Smooth muscle cell (in vitro differentiated cells): ENCODE results near the gene TMEM178B. TPM values are rescaled to one million over a fixed set of nuclear protein-coding genes. Genes with fewer than 3 reads are reported as not detected.

Experiments
- DNase-seq: peaks from one replicate; lab custom pipeline; 2025; ENCODE audit not compliant: unreplicated experiment; lab: John Stamatoyannopoulos, UW
- H2AFZ ChIP-seq: fragments of 200-600 bp; sonication (generic); 2 replicates; pipeline ENCODE4 v1.6.0; 2016; ENCODE audit warnings: antibody characterized with exemption, low read depth, mild to moderate bottlenecking
- H3F3A ChIP-seq: fragments of 200-600 bp; sonication (generic); 2 replicates; pipeline ENCODE4 v1.6.0; 2017; ENCODE audit warnings: antibody characterized with exemption, low read depth
- H3K27ac ChIP-seq: fragments of 200-600 bp; sonication (generic); 2 replicates; pipeline ENCODE4 v1.5.1; 2016; ENCODE audit warnings: low read depth, mild to moderate bottlenecking
- H3K27me3 ChIP-seq: fragments of 200-600 bp; sonication (generic); 2 replicates; pipeline ENCODE4 v1.6.1; 2016; ENCODE audit warnings: low read depth, mild to moderate bottlenecking
- H3K36me3 ChIP-seq: fragments of 200-600 bp; sonication (generic); 2 replicates; pipeline ENCODE4 v1.5.1; 2016; ENCODE audit warnings: low read depth
- H3K4me1 ChIP-seq: fragments of 200-600 bp; sonication (generic); 2 replicates; pipeline ENCODE4 v1.5.1; 2016; ENCODE audit warnings: low read depth
- H3K4me2 ChIP-seq: fragments of 200-600 bp; sonication (generic); 2 replicates; pipeline ENCODE4 v1.6.0; 2016; ENCODE audit warnings: mild to moderate bottlenecking
- H3K4me3 ChIP-seq: fragments of 200-600 bp; sonication (generic); 2 replicates; pipeline ENCODE4 v1.5.1; 2016; ENCODE audit warnings: mild to moderate bottlenecking
- H3K79me2 ChIP-seq: fragments of 200-600 bp; sonication (generic); 2 replicates; pipeline ENCODE4 v1.6.0; 2016; ENCODE audit warnings: low read depth, mild to moderate bottlenecking
- H3K9ac ChIP-seq: fragments of 200-600 bp; sonication (generic); 2 replicates; pipeline ENCODE4 v1.6.0; 2016; ENCODE audit warnings: low read depth
- H3K9me3 ChIP-seq: fragments of 200-600 bp; sonication (generic); replicated peaks from 2 replicates; pipeline ENCODE4 v1.5.1; 2016; ENCODE audit warnings: low read depth
- H4K20me1 ChIP-seq: fragments of 200-600 bp; sonication (generic); 2 replicates; pipeline ENCODE4 v1.6.0; 2016; ENCODE audit warnings: low read depth
- WGBS: methylation state at CpG from one replicate; pipeline ENCODE4 v1.1.7; 2016; ENCODE audit warnings: low lambda C conversion rate; 5-methylcytosine and 5-hydroxymethylcytosine counted together
- polyA plus RNA-seq: library from polyadenylated mRNA; unstranded; fragments of >200 nt; fragmentation: Nextera tagmentation; extraction: Ambion mirVana; gene quantifications from 2 replicates; pipeline ENCODE4 v1.2.1, GENCODE V29; 2016
- total RNA-seq: library from RNA; depleted of rRNA; stranded (reverse); fragments of >200 nt; gene quantifications from 2 replicates; pipeline ENCODE4 v1.2.3, GENCODE V29; 2014
- TF ChIP-seq, protein P1 (sequence below): fragments of 200-600 bp; sonication (generic); IDR thresholded peaks from 2 replicates; pipeline ENCODE4 v1.5.1; 2017; ENCODE audit warnings: borderline replicate concordance, mild to moderate bottlenecking, antibody characterized with exemption; ENCODE audit not compliant: insufficient read depth, poor library complexity, severe bottlenecking

Gene TMEM178B
- total and polyA plus RNA-seq, 2 experiments from 2014 or later = 0.72 TPM; not detected in 1

DNA sequence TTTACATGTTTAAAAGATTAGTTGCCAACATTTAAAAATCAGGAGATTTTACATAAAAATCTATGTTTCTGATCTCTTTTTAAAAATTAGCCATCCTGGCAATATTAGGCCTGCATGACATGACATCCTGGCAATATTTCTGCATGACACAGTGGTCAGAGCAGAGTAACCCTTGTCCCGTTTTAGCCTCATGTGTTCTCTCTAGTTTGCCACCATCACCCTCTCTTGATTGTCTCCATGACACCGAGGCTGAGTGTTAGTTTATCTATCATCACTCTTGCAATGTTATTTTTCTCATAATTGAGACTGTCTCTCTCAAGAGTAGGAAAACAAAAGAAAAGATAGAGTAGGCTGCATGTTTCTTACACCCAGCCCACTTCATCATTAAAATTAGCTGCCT is 287.6 kb downstream of the TMEM178B start:
- Histone ChIP-seq H2AFZ (no peak overlapping the region), H3K4me2 (no peak overlapping the region), H3K27me3 (no peaks in the 10 kb centered on the region), H3K36me3 (no peaks in the 10 kb centered on the region), H4K20me1 (no peaks in the 10 kb centered on the region), H3K4me3 (no peak overlapping the region), H3K79me2 (no peaks in the 10 kb centered on the region), H3F3A (peaks cover 21% of the 10 kb centered on the region), H3K4me1 (peaks cover 16% of the 10 kb centered on the region), H3K27ac (peak overlapping the region; percentile 81), H3K9ac (no peak overlapping the region), H3K9me3 (no peaks in the 10 kb centered on the region)
- 75% methylated on average over 2 of the region's 2 CpGs for WGBS
- TF ChIP-seq, protein P1, sequence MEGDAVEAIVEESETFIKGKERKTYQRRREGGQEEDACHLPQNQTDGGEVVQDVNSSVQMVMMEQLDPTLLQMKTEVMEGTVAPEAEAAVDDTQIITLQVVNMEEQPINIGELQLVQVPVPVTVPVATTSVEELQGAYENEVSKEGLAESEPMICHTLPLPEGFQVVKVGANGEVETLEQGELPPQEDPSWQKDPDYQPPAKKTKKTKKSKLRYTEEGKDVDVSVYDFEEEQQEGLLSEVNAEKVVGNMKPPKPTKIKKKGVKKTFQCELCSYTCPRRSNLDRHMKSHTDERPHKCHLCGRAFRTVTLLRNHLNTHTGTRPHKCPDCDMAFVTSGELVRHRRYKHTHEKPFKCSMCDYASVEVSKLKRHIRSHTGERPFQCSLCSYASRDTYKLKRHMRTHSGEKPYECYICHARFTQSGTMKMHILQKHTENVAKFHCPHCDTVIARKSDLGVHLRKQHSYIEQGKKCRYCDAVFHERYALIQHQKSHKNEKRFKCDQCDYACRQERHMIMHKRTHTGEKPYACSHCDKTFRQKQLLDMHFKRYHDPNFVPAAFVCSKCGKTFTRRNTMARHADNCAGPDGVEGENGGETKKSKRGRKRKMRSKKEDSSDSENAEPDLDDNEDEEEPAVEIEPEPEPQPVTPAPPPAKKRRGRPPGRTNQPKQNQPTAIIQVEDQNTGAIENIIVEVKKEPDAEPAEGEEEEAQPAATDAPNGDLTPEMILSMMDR = no peak
- DNase-seq = no peak

DNA sequence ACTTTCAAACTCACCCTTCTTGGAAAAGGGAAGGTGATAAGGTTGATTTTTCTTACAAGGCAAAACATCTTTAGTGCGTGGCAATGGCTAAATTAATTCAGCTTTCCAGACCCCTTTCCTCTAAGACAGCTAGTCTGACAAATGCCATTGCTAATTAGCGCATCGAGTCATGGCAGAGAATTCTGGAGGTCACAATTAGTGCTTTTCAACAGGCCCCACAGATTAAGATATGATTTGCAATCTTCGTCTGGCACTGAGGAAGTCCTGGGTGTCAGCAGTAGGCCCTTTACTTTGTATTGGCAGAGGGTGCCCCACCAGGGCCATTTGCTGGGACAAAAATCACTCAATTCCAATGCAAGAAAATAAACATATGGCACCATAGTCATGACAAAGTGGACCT is 288.1 kb downstream of the TMEM178B start:
- H2AFZ ChIP-seq = no peak overlapping the region
- no peaks in the 10 kb centered on the region for H3K79me2 ChIP-seq
- 41% methylated on average over 4 of the region's 4 CpGs for WGBS
- no peaks in the 10 kb centered on the region for H3K9me3 ChIP-seq
- no peaks in the 10 kb centered on the region for H4K20me1 ChIP-seq
- H3K36me3 ChIP-seq = no peaks in the 10 kb centered on the region
- H3K4me3 ChIP-seq = no peak overlapping the region
- no peak for DNase-seq
- H3K9ac ChIP-seq = no peak overlapping the region
- H3K4me1 ChIP-seq = peaks cover 17% of the 10 kb centered on the region
- H3K27me3 ChIP-seq = no peaks in the 10 kb centered on the region
- TF ChIP-seq, protein P1 = no peak
- peak overlapping the region; percentile 67 for H3K4me2 ChIP-seq
- H3K27ac ChIP-seq = peak overlapping the region; percentile 81
- H3F3A ChIP-seq = peaks cover 21% of the 10 kb centered on the region

DNA sequence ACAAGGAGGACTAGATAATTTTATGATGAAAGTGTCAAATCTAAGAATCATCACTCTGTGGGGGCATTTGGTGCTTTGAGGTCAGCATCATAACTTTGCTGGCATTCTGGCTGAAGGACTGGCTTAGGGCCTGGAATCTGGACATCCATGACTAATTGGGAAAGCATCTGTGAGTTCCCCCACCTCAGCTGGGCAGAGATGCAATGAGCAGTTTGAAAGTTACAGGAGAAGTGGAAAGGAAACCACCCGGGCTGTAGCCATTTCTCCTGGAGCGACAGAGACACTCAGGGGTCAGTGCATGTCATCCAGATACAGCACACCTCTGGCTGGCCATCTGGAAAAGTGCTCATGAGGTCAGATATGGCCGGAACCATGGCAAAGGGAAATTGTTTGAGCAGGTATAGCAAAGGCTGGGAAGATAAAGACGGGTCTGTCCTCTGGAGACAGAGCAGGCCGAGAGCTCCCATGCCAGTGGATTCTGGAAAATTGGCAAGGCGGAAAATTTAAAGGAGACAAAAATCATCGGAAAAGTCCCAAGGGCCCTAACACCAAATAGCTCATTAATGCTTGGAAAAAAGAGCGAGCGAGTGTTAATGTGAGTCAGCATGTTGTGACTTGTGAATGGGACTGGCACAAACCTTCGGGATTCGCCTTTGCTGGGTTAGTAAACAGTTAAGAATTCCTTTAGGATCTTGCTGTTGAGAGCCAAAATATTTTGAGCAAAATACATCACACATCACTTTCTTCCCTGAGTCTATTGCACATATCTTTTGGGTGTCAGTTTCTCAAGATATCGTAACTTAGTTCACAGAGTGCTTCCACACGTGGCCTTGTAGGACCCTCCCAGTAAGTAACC is 288.9 kb downstream of the TMEM178B start:
- Histone ChIP-seq H3K36me3 (no peaks in the 10 kb centered on the region), H3K79me2 (no peaks in the 10 kb centered on the region), H4K20me1 (no peaks in the 10 kb centered on the region), H3K4me1 (peaks cover 24% of the 10 kb centered on the region), H3K27ac (peak overlapping the region; percentile 81), H3K9ac (peak overlapping the region; percentile 67), H3K4me3 (no peak overlapping the region), H3K27me3 (no peaks in the 10 kb centered on the region), H3K4me2 (peak overlapping the region; percentile 67), H3K9me3 (no peaks in the 10 kb centered on the region), H3F3A (peaks cover 21% of the 10 kb centered on the region), H2AFZ (no peak overlapping the region)
- TF ChIP-seq, protein P1 = no peak
- no peak for DNase-seq
- WGBS = 31% methylated on average over 13 of the region's 13 CpGs
